Measurements from ENCODE around the gene CAPN15. TPM values are rescaled to one million over a fixed set of nuclear protein-coding genes. Genes with fewer than 3 reads are reported as not detected.

Gene CAPN15
- total and polyA plus RNA-seq, 9 of the 15 experiments (the other 6 are each of a cell fraction or from before 2014, with no cell fraction given), result 0.62 to 111 (median 14.2) TPM

GRCh38 chr16:528111-529011 is 849 bp downstream of the CAPN15 start (continued):
- peak in 2 of 3 experiments; percentile 27 to 84; a peak in 3 of 6 replicates for TF ChIP-seq ZBTB11 (CRISPR knock-in tag; IDR thresholded peaks at IDR 0.05)
- TF ChIP-seq ZNF282 (CRISPR knock-in tag; IDR thresholded peaks at IDR 0.05), result 0 out of 2 replicates have a peak, but pooled peaks have one; percentile 81
- TF ChIP-seq TAF1 (IDR thresholded peaks at IDR 0.05; ENCODE audit: control insufficient read depth, extremely low read depth, insufficient read depth, low read length, severe bottlenecking), result peak; percentile 69
- TF ChIP-seq PRDM10 (IDR thresholded peaks at IDR 0.05; ENCODE audit: partially characterized antibody), result peak; percentile 68
- TF ChIP-seq MNT (conservative IDR thresholded peaks at IDR 0.05), result peak in 1 of 2 experiments; percentile 40; a peak in 1 of 4 replicates
- TF ChIP-seq NFIC (IDR thresholded peaks at IDR 0.05), result peak; percentile 23; the same call in 1 of the 2 replicates
- TF ChIP-seq HBP1 (CRISPR knock-in tag; IDR thresholded peaks at IDR 0.05), result no peak
- no peak for TF ChIP-seq HDAC6 (IDR thresholded peaks at IDR 0.05; ENCODE audit: low read depth, low read length)
- no peak for TF ChIP-seq ZNF134 (CRISPR knock-in tag; conservative IDR thresholded peaks at IDR 0.05)
- peak; percentile 79 for TF ChIP-seq HNRNPLL (IDR thresholded peaks at IDR 0.05; ENCODE audit: low read depth, low read length, poor library complexity, severe bottlenecking)
- TF ChIP-seq MED1 (CRISPR knock-in tag; IDR thresholded peaks at IDR 0.05; ENCODE audit: borderline replicate concordance), result no peak
- 0 out of 2 replicates have a peak, but pooled peaks have one; percentile 40 for TF ChIP-seq FOXP1 (CRISPR knock-in tag; IDR thresholded peaks at IDR 0.05)
- TF ChIP-seq FIP1L1 (IDR thresholded peaks at IDR 0.05; ENCODE audit: low read depth, low read length, poor library complexity, severe bottlenecking), result peak; percentile 40
- TF ChIP-seq ETV5 (CRISPR knock-in tag; IDR thresholded peaks at IDR 0.05; ENCODE audit: low read depth), result peak; percentile 89
- no peak for TF ChIP-seq HCFC1 (IDR thresholded peaks at IDR 0.05; ENCODE audit: low read depth, low read length)

Data from K562 (cell line).